ENCODE results near the gene ADGRA1.

DNA sequence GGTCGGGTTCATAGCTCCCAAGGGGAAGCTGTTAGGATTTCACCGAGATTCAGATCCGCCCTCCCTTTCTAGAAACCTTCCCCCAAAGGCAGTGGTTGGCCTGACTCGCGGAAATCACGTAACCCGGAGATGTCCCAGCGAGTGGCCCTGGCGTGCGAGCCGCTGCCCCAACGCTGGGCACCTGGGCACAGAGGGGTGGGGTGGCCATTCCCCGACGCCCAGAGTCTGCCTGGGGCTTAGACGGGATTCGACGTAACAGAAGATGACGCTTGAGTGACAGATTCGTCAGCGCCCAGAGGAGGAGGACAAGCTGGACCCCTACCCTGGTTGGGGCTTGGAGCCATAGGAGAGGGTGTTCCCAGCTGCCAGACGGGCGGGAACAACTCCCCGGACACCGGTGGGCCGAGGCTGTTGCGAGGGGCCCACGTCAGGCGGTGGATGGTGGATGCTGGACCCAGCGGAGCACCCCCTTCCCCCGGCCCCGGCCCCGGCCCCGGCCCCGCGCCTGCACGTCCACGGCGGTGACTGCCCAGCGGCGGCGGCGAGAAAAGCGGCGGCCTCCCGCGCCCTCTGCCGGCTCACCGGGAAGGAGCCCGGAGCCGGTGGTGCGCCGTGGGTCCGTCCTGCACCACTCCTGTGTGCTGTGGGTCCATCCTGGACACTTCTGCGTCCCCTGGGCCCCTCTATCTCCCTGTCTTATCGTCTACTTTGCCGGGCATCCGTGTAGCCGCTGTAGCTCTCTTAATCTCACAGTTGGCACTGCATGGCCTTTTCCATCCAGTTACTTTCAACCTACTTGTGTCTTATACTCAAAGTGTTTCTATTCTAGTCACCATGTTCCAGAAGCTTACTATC lies 36.9 kb downstream of the ADGRA1 start:
- TF ChIP-seq, protein P1, sequence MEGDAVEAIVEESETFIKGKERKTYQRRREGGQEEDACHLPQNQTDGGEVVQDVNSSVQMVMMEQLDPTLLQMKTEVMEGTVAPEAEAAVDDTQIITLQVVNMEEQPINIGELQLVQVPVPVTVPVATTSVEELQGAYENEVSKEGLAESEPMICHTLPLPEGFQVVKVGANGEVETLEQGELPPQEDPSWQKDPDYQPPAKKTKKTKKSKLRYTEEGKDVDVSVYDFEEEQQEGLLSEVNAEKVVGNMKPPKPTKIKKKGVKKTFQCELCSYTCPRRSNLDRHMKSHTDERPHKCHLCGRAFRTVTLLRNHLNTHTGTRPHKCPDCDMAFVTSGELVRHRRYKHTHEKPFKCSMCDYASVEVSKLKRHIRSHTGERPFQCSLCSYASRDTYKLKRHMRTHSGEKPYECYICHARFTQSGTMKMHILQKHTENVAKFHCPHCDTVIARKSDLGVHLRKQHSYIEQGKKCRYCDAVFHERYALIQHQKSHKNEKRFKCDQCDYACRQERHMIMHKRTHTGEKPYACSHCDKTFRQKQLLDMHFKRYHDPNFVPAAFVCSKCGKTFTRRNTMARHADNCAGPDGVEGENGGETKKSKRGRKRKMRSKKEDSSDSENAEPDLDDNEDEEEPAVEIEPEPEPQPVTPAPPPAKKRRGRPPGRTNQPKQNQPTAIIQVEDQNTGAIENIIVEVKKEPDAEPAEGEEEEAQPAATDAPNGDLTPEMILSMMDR (IDR thresholded peaks at IDR 0.05; ENCODE audit: low read depth, low read length): no peak
- no peak for TF ChIP-seq EZH2phosphoT487 (IDR thresholded peaks at IDR 0.05; ENCODE audit: low read depth)
